ENCODE results near the gene BAIAP2L1.

GRCh38 chr7:98287486-98287959, 113.4 kb downstream of the BAIAP2L1 start:
- TF ChIP-seq, protein P1, sequence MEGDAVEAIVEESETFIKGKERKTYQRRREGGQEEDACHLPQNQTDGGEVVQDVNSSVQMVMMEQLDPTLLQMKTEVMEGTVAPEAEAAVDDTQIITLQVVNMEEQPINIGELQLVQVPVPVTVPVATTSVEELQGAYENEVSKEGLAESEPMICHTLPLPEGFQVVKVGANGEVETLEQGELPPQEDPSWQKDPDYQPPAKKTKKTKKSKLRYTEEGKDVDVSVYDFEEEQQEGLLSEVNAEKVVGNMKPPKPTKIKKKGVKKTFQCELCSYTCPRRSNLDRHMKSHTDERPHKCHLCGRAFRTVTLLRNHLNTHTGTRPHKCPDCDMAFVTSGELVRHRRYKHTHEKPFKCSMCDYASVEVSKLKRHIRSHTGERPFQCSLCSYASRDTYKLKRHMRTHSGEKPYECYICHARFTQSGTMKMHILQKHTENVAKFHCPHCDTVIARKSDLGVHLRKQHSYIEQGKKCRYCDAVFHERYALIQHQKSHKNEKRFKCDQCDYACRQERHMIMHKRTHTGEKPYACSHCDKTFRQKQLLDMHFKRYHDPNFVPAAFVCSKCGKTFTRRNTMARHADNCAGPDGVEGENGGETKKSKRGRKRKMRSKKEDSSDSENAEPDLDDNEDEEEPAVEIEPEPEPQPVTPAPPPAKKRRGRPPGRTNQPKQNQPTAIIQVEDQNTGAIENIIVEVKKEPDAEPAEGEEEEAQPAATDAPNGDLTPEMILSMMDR (IDR thresholded peaks at IDR 0.05): no peak
- no peak for TF ChIP-seq POLR2A (IDR thresholded peaks at IDR 0.05)

Data from uterus (tissue), 2 donors.